Naive thymus-derived CD4-positive, alpha-beta T cell (primary cell): Measurements from ENCODE around the gene SHANK2. TPM values are rescaled to one million over a fixed set of nuclear protein-coding genes. Genes with fewer than 3 reads are reported as not detected.

Source experiments
- ATAC-seq: fragments of 150-1000 bp; cut with Tn5 transposase; 2 replicates; pipeline ENCODE4 v1.10.0; 2021; ENCODE audit warnings: mild to moderate bottlenecking, moderate library complexity
- CTCF ChIA-PET: fragments of 350-600 bp; sonication (Branson Sonifier 250); formaldehyde crosslinking; loops from one replicate; lab custom pipeline; 2021; ENCODE audit warnings: antibody characterized with exemption; lab: Charles Lee
- POLR2A ChIA-PET: fragments of 350-600 bp; sonication (Branson Sonifier 250); formaldehyde crosslinking; loops from one replicate; lab custom pipeline; 2021; ENCODE audit warnings: antibody characterized with exemption, inconsistent platforms; lab: Charles Lee
- DNase-seq, 9 donors: peaks; one replicate each; pipeline versions ENCODE4 v3.0.0 to v3.0.0-alpha.2; 2020 to 2022; ENCODE audit warnings: mixed read lengths in 1 of 9
- H3K27ac ChIP-seq: one replicate; pipeline ENCODE4 v1.7.0; 2013; ENCODE audit warnings: mild to moderate bottlenecking, low read depth, low read length, moderate library complexity
- H3K27me3 ChIP-seq, 2 donors: one replicate each; pipeline ENCODE4 v1.7.0; 2013; ENCODE audit warnings: low read length in 2 of 2, mild to moderate bottlenecking in 2 of 2, moderate library complexity in 2 of 2; ENCODE audit not compliant: control insufficient read depth in 2 of 2, insufficient read depth in 2 of 2
- H3K36me3 ChIP-seq, 3 experiments: 1 replicate in 2 of 3; 2 replicates in 1 of 3; pipeline ENCODE4 v1.7.0; 2013; ENCODE audit warnings: low read length in 3 of 3, mild to moderate bottlenecking in 3 of 3, moderate library complexity in 1 of 3; ENCODE audit not compliant: insufficient read depth in 3 of 3, control insufficient read depth in 2 of 3
- H3K4me1 ChIP-seq, 2 donors: one replicate each; pipeline ENCODE4 v1.7.0; 2013; ENCODE audit warnings: low read length in 2 of 2, mild to moderate bottlenecking in 2 of 2, moderate library complexity in 1 of 2; ENCODE audit not compliant: control insufficient read depth in 2 of 2, insufficient read depth in 2 of 2
- H3K4me3 ChIP-seq: 2 replicates; pipeline ENCODE4 v1.7.0; 2013; ENCODE audit warnings: mild to moderate bottlenecking, low read length
- H3K9me3 ChIP-seq, 3 experiments: 1 replicate in 2 of 3; 2 replicates in 1 of 3; pipeline ENCODE4 v1.7.0; 2013; ENCODE audit warnings: low read length in 3 of 3; ENCODE audit not compliant: control insufficient read depth in 2 of 3
- H3K27ac Mint-ChIP-seq, 9 donors: one replicate each; pipeline ENCODE4 v1.8.0; 2020 to 2022; ENCODE audit warnings: mixed read lengths in 9 of 9, mild to moderate bottlenecking in 8 of 9, moderate library complexity in 5 of 9, inconsistent platforms in 2 of 9
- H3K27me3 Mint-ChIP-seq, 5 donors: one replicate each; pipeline ENCODE4 v1.8.0; 2021 to 2022; ENCODE audit warnings: mixed read lengths in 5 of 5, mild to moderate bottlenecking in 1 of 5
- H3K36me3 Mint-ChIP-seq, 5 donors: one replicate each; pipeline ENCODE4 v1.8.0; 2020 to 2022; ENCODE audit warnings: mixed read lengths in 5 of 5, mild to moderate bottlenecking in 3 of 5, inconsistent platforms in 1 of 5
- H3K4me1 Mint-ChIP-seq, 7 donors: one replicate each; pipeline ENCODE4 v1.8.0; 2020 to 2022; ENCODE audit warnings: mixed read lengths in 7 of 7, mild to moderate bottlenecking in 3 of 7, inconsistent platforms in 1 of 7
- H3K4me3 Mint-ChIP-seq, 10 donors: one replicate each; pipeline ENCODE4 v1.8.0; 2020 to 2022; ENCODE audit warnings: mild to moderate bottlenecking in 10 of 10, mixed read lengths in 10 of 10, moderate library complexity in 6 of 10, inconsistent platforms in 2 of 10
- H3K9me3 Mint-ChIP-seq, 11 donors: one replicate each; pipeline ENCODE4 v1.8.0; 2020 to 2022; ENCODE audit warnings: mixed read lengths in 11 of 11, mild to moderate bottlenecking in 4 of 11, inconsistent platforms in 1 of 11, moderate library complexity in 1 of 11
- intact Hi-C, 2 donors: fragments of 100-400 bp; cut with micrococcal nuclease; formaldehyde crosslinking; loops; one replicate each; pipeline ENCODE4 v1.15.1; 2023
- polyA plus RNA-seq, 2 donors: library from polyadenylated mRNA; unstranded; fragments of 300-500 nt; fragmentation: Illumina TruSeq; gene quantifications; one replicate each; pipeline ENCODE4 v1.2.3, GENCODE V29; 2021
- total RNA-seq, 6 experiments: library from RNA in 5 of 6; stranded (reverse) in 5 of 6; gene quantifications; 1 replicate in 5 of 6; 2 replicates in 1 of 6; pipeline ENCODE4 v1.2.3 and lab custom pipeline; 2021 to 2026

SHANK2 gene
- total and polyA plus RNA-seq, 7 experiments from 2014 or later: 0.29 to 0.72 TPM; not detected in 5

- no peaks in the 10 kb centered on the region for H3K4me1 Mint-ChIP-seq
- peaks cover 0 to 3% (median 0%) of the 10 kb centered on the region in 11 donors for H3K9me3 Mint-ChIP-seq
- CTCF ChIA-PET: no interaction called here
- Histone ChIP-seq H3K27ac (no peak overlapping the region), H3K4me3 (no peak overlapping the region), H3K27me3 (no peaks in the 10 kb centered on the region), H3K4me1 (no peaks in the 10 kb centered on the region), H3K36me3 (no peaks in the 10 kb centered on the region), H3K9me3 (no peaks in the 10 kb centered on the region)
- ATAC-seq: no peak
- no peaks in the 10 kb centered on the region for H3K36me3 Mint-ChIP-seq
- peaks cover 0 to 10% (median 0%) of the 10 kb centered on the region in 5 donors for H3K27me3 Mint-ChIP-seq
- H3K27ac Mint-ChIP-seq: no peak overlapping the region
- POLR2A ChIA-PET: no interaction called here
- DNase-seq: no peak
- H3K4me3 Mint-ChIP-seq: no peak overlapping the region
- intact Hi-C loops: no loop called here
These were observed 44.8 kb downstream of the SHANK2 start for GRCh38 chr11:71207563-71207962.

GRCh38 chr11:71206186-71206585, 46.2 kb downstream of the SHANK2 start:
- intact Hi-C loops: no loop called here
- ATAC-seq (no peak), DNase-seq (no peak)
- H3K4me1 ChIP-seq: no peaks in the 10 kb centered on the region
- H3K36me3 Mint-ChIP-seq: no peaks in the 10 kb centered on the region
- H3K27ac ChIP-seq: no peak overlapping the region
- peaks cover 0 to 14% (median 0%) of the 10 kb centered on the region in 5 donors for H3K27me3 Mint-ChIP-seq
- H3K4me3 ChIP-seq: no peak overlapping the region
- no peaks in the 10 kb centered on the region for H3K27me3 ChIP-seq
- peaks cover 0 to 3% (median 0%) of the 10 kb centered on the region in 11 donors for H3K9me3 Mint-ChIP-seq
- POLR2A ChIA-PET: no interaction called here
- H3K36me3 ChIP-seq: no peaks in the 10 kb centered on the region
- CTCF ChIA-PET: no interaction called here
- H3K4me3 Mint-ChIP-seq: no peak overlapping the region
- H3K27ac Mint-ChIP-seq: no peak overlapping the region
- no peaks in the 10 kb centered on the region for H3K9me3 ChIP-seq
- no peaks in the 10 kb centered on the region for H3K4me1 Mint-ChIP-seq

GRCh38 chr11:71204748-71205664, 47.4 kb downstream of the SHANK2 start:
- CTCF ChIA-PET: no interaction called here
- intact Hi-C loops: no loop called here
- Mint-ChIP-seq H3K4me3 (no peak overlapping the region), H3K27me3 (peaks cover 0 to 14% (median 0%) of the 10 kb centered on the region in 5 donors), H3K27ac (no peak overlapping the region), H3K4me1 (no peaks in the 10 kb centered on the region), H3K36me3 (no peaks in the 10 kb centered on the region), H3K9me3 (peaks cover 0 to 3% (median 0%) of the 10 kb centered on the region in 11 donors)
- no peak for DNase-seq
- H3K27me3 ChIP-seq: no peaks in the 10 kb centered on the region
- POLR2A ChIA-PET: no interaction called here
- no peaks in the 10 kb centered on the region for H3K4me1 ChIP-seq
- no peak overlapping the region for H3K27ac ChIP-seq
- no peaks in the 10 kb centered on the region for H3K36me3 ChIP-seq
- no peak overlapping the region for H3K4me3 ChIP-seq
- no peak for ATAC-seq
- no peaks in the 10 kb centered on the region for H3K9me3 ChIP-seq

GRCh38 chr11:71204294-71204693, 48.1 kb downstream of the SHANK2 start:
- H3K27ac Mint-ChIP-seq: no peak overlapping the region
- H3K4me1 Mint-ChIP-seq: no peaks in the 10 kb centered on the region
- intact Hi-C loops: no loop called here

GRCh38 chr11:71203681-71204080, 48.7 kb downstream of the SHANK2 start:
- Mint-ChIP-seq H3K4me3 (no peak overlapping the region), H3K9me3 (peaks cover 0 to 3% (median 0%) of the 10 kb centered on the region in 11 donors), H3K4me1 (no peaks in the 10 kb centered on the region), H3K27me3 (peaks cover 0 to 14% (median 0%) of the 10 kb centered on the region in 5 donors), H3K36me3 (no peaks in the 10 kb centered on the region), H3K27ac (no peak overlapping the region)
- no peak for DNase-seq
- H3K9me3 ChIP-seq: no peaks in the 10 kb centered on the region
- no peak overlapping the region for H3K27ac ChIP-seq
- intact Hi-C loops: no loop called here
- POLR2A ChIA-PET: no interaction called here
- no peak overlapping the region for H3K4me3 ChIP-seq
- no peaks in the 10 kb centered on the region for H3K36me3 ChIP-seq
- CTCF ChIA-PET: no interaction called here
- H3K4me1 ChIP-seq: no peaks in the 10 kb centered on the region
- H3K27me3 ChIP-seq: no peaks in the 10 kb centered on the region
- ATAC-seq: no peak

More at GRCh38 chr11:71204294-71204693, 48.1 kb downstream of the SHANK2 start:
- H3K27ac ChIP-seq: no peak overlapping the region
- ChIA-PET POLR2A (no interaction called here), CTCF (no interaction called here)
- no peaks in the 10 kb centered on the region for H3K9me3 ChIP-seq
- no peaks in the 10 kb centered on the region for H3K27me3 ChIP-seq
- Mint-ChIP-seq H3K27me3 (peaks cover 0 to 14% (median 0%) of the 10 kb centered on the region in 5 donors), H3K4me3 (no peak overlapping the region), H3K9me3 (peaks cover 0 to 3% (median 0%) of the 10 kb centered on the region in 11 donors), H3K36me3 (no peaks in the 10 kb centered on the region)
- H3K4me3 ChIP-seq: no peak overlapping the region
- no peaks in the 10 kb centered on the region for H3K4me1 ChIP-seq
- peak; percentile 10 for ATAC-seq
- no peak for DNase-seq
- H3K36me3 ChIP-seq: no peaks in the 10 kb centered on the region

- ChIA-PET POLR2A (no interaction called here), CTCF (no interaction called here)
- ATAC-seq (no peak), DNase-seq (no peak)
- H3K4me3 ChIP-seq: no peak overlapping the region
- Mint-ChIP-seq H3K4me1 (no peaks in the 10 kb centered on the region), H3K36me3 (no peaks in the 10 kb centered on the region), H3K27ac (no peak overlapping the region), H3K4me3 (no peak overlapping the region), H3K27me3 (peaks cover 0 to 14% (median 0%) of the 10 kb centered on the region in 5 donors), H3K9me3 (no peaks in the 10 kb centered on the region)
- H3K9me3 ChIP-seq: no peaks in the 10 kb centered on the region
- no peaks in the 10 kb centered on the region for H3K4me1 ChIP-seq
- H3K27me3 ChIP-seq: no peaks in the 10 kb centered on the region
- H3K27ac ChIP-seq: no peak overlapping the region
- no peaks in the 10 kb centered on the region for H3K36me3 ChIP-seq
- intact Hi-C loops: no loop called here
These were observed 49.4 kb downstream of the SHANK2 start for GRCh38 chr11:71202966-71203365.

- Histone ChIP-seq H3K4me3 (no peak overlapping the region), H3K36me3 (no peaks in the 10 kb centered on the region), H3K27me3 (no peaks in the 10 kb centered on the region), H3K9me3 (no peaks in the 10 kb centered on the region), H3K27ac (no peak overlapping the region), H3K4me1 (no peaks in the 10 kb centered on the region)
- no peak for DNase-seq
- ATAC-seq: no peak
- intact Hi-C loops: no loop called here
- Mint-ChIP-seq H3K4me1 (no peaks in the 10 kb centered on the region), H3K4me3 (no peak overlapping the region), H3K9me3 (no peaks in the 10 kb centered on the region), H3K27ac (no peak overlapping the region), H3K36me3 (no peaks in the 10 kb centered on the region), H3K27me3 (peaks cover 0 to 11% (median 0%) of the 10 kb centered on the region in 5 donors)
- CTCF ChIA-PET: no interaction called here
- POLR2A ChIA-PET: no interaction called here
These were observed 49.8 kb downstream of the SHANK2 start for GRCh38 chr11:71202598-71202944.
